ENCODE results near the gene NDUFAF2.
"Not testable (repeated sequence)": the region's sequence is repeated elsewhere in the genome, so short reads cannot be mapped to it uniquely, and the experiment has no call there.

NDUFAF2 gene

DNA sequence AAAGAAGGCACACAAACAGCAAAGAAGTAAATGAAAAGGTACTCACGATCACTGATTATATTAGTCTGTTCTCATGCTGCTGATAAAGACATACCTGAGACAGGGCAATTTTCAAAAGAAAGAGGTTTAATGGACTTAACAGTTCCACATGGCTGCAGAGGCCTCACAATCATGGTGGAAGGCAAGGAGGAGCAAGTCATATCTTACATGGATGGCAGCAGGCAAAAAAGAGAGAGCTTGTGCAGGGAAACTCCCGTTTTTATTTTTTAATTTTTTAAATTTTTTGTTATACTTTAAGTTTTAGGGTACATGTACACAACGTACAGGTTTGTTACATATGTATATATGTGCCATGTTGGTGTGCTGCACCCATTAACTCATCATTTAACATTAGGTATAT, 37.1 kb downstream of the NDUFAF2 start:
- H3K18ac ChIP-seq (ENCODE audit: low read length); H3K9me3 ChIP-seq (replicated peaks in 1 of 2; ENCODE audit: control insufficient read depth in 2 of 2, insufficient read depth in 1 of 2, low read depth in 1 of 2, low read length in 2 of 2); H3K4me1 ChIP-seq (ENCODE audit: control insufficient read depth in 2 of 2, insufficient read depth in 1 of 2, low read depth in 1 of 2, low read length in 2 of 2); DNase-seq (ENCODE audit: low spot score); H3K4ac ChIP-seq (ENCODE audit: low read length); H3K14ac ChIP-seq (ENCODE audit: low read length); H3K36me3 ChIP-seq (replicated peaks in 1 of 2; ENCODE audit: control insufficient read depth in 2 of 2, insufficient read depth in 2 of 2, low read length in 2 of 2); H3K27ac ChIP-seq (replicated peaks; ENCODE audit: low read length); H3K4me2 ChIP-seq (ENCODE audit: insufficient read depth, low read length, poor library complexity, severe bottlenecking); H2BK120ac ChIP-seq (ENCODE audit: low read depth, low read length); H3K27me3 ChIP-seq (ENCODE audit: control insufficient read depth in 3 of 3, insufficient read depth in 3 of 3, low read depth in 1 of 3, low read length in 3 of 3); H3K79me1 ChIP-seq (ENCODE audit: low read depth, low read length); H2BK5ac ChIP-seq (ENCODE audit: low read length); H2BK15ac ChIP-seq (ENCODE audit: low read length); H4K8ac ChIP-seq (ENCODE audit: low read depth, low read length); H3K4me3 ChIP-seq (ENCODE audit: low read length in 2 of 2); H3K9ac ChIP-seq (ENCODE audit: low read depth, low read length, poor library complexity); H2AFZ ChIP-seq (ENCODE audit: low read length); H2BK12ac ChIP-seq (ENCODE audit: low read length); H2AK5ac ChIP-seq (ENCODE audit: low read depth, low read length); H3K23ac ChIP-seq (ENCODE audit: low read depth, low read length, poor library complexity); H4K91ac ChIP-seq (ENCODE audit: low read depth, low read length, poor library complexity): not testable (repeated sequence)
- WGBS, 2 donors (ENCODE audit: extremely low coverage in 2 of 2, insufficient read length in 2 of 2, insufficient replicate concordance in 1 of 2) = no CpG with 5 or more reads among the region's 3 CpGs

DNA sequence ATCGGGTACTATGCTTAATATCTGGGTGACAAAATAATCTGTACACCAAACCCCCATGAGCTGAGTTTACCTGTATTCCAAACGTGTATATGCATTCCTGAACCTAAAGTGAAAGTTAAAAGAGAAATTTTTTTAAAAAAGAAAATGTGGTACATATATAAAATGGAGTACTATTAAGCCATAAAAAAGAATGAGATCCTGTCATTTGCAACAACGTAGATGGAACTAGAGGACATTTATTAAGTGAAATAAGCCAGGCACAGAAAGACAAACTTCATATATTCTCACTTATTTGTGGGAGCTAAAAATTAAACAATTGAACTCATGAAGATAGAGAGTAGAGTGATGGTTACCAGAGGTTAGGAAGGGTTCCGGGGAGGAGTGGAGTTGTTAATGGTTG, 44.8 kb downstream of the NDUFAF2 start:
- H3K9ac ChIP-seq (ENCODE audit: low read depth, low read length, poor library complexity) = no peak overlapping the region
- DNase-seq (ENCODE audit: low spot score) = no peak
- no peak overlapping the region for H2BK5ac ChIP-seq (ENCODE audit: low read length)
- H2AFZ ChIP-seq (ENCODE audit: low read length) = no peak overlapping the region
- no CpG with 5 or more reads among the region's 4 CpGs for WGBS, 2 donors (ENCODE audit: extremely low coverage in 2 of 2, insufficient read length in 2 of 2, insufficient replicate concordance in 1 of 2)
- H3K4me3 ChIP-seq (ENCODE audit: low read length in 2 of 2) = no peak overlapping the region
- H3K27ac ChIP-seq (replicated peaks; ENCODE audit: low read length) = no peak overlapping the region
- no peak overlapping the region for H3K23ac ChIP-seq (ENCODE audit: low read depth, low read length, poor library complexity)
- H2BK12ac ChIP-seq (ENCODE audit: low read length) = no peak overlapping the region
- H3K9me3 ChIP-seq (replicated peaks in 1 of 2; ENCODE audit: control insufficient read depth in 2 of 2, insufficient read depth in 1 of 2, low read depth in 1 of 2, low read length in 2 of 2) = peaks cover 15 to 22% of the 10 kb centered on the region in 2 donors
- peaks cover 6% of the 10 kb centered on the region for H3K79me1 ChIP-seq (ENCODE audit: low read depth, low read length)
- no peaks in the 10 kb centered on the region for H3K27me3 ChIP-seq (ENCODE audit: control insufficient read depth in 3 of 3, insufficient read depth in 3 of 3, low read depth in 1 of 3, low read length in 3 of 3)
- H3K4ac ChIP-seq (ENCODE audit: low read length) = no peak overlapping the region
- H3K4me1 ChIP-seq (ENCODE audit: control insufficient read depth in 2 of 2, insufficient read depth in 1 of 2, low read depth in 1 of 2, low read length in 2 of 2) = no peaks in the 10 kb centered on the region
- no peak overlapping the region for H3K14ac ChIP-seq (ENCODE audit: low read length)
- no peak overlapping the region for H2BK120ac ChIP-seq (ENCODE audit: low read depth, low read length)
- no peak overlapping the region for H4K91ac ChIP-seq (ENCODE audit: low read depth, low read length, poor library complexity)
- no peak overlapping the region for H4K8ac ChIP-seq (ENCODE audit: low read depth, low read length)
- peaks cover 0 to 3% of the 10 kb centered on the region in 2 donors for H3K36me3 ChIP-seq (replicated peaks in 1 of 2; ENCODE audit: control insufficient read depth in 2 of 2, insufficient read depth in 2 of 2, low read length in 2 of 2)
- H2BK15ac ChIP-seq (ENCODE audit: low read length) = no peak overlapping the region
- H3K4me2 ChIP-seq (ENCODE audit: insufficient read depth, low read length, poor library complexity, severe bottlenecking) = no peak overlapping the region
- H2AK5ac ChIP-seq (ENCODE audit: low read depth, low read length) = no peak overlapping the region
- no peak overlapping the region for H3K18ac ChIP-seq (ENCODE audit: low read length)

DNA sequence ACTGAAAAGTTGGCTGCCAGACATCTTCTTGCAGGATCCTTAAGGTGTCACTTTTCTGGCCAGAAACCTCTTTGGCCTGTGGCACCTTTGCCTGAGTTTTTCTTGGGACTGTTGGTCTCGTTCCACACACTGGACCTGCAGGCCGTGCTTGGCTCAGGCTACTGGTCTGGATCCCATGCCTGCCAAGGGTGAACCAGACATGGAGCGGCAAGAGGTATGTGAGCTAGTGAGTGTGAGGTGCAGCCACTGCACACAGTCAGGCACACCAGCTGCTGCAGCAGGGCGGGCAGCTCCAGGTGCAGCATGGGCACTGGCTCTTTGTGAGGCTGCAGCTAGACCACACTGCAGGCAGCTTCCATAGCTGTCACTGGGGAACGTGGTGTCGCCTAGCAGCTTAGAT, 47.9 kb downstream of the NDUFAF2 start:
- Histone ChIP-seq H3K36me3 (replicated peaks in 1 of 2; ENCODE audit: control insufficient read depth in 2 of 2, insufficient read depth in 2 of 2, low read length in 2 of 2) (peaks cover 0 to 3% of the 10 kb centered on the region in 2 donors), H3K4me3 (ENCODE audit: low read length in 2 of 2) (peak overlapping the region in 1 of 2 donors; percentile 37), H3K27me3 (ENCODE audit: control insufficient read depth in 3 of 3, insufficient read depth in 3 of 3, low read depth in 1 of 3, low read length in 3 of 3) (no peaks in the 10 kb centered on the region), H3K79me1 (ENCODE audit: low read depth, low read length) (peaks cover 8% of the 10 kb centered on the region), H3K14ac (ENCODE audit: low read length) (peak overlapping the region; percentile 82), H3K4me2 (ENCODE audit: insufficient read depth, low read length, poor library complexity, severe bottlenecking) (no peak overlapping the region), H3K18ac (ENCODE audit: low read length) (peak overlapping the region; percentile 8), H2AK5ac (ENCODE audit: low read depth, low read length) (peak overlapping the region; percentile 84), H2BK5ac (ENCODE audit: low read length) (peak overlapping the region; percentile 35), H3K9me3 (replicated peaks in 1 of 2; ENCODE audit: control insufficient read depth in 2 of 2, insufficient read depth in 1 of 2, low read depth in 1 of 2, low read length in 2 of 2) (peaks cover 15 to 26% of the 10 kb centered on the region in 2 donors), H3K27ac (replicated peaks; ENCODE audit: low read length) (no peak overlapping the region), H2BK120ac (ENCODE audit: low read depth, low read length) (no peak overlapping the region), H3K9ac (ENCODE audit: low read depth, low read length, poor library complexity) (peak overlapping the region; percentile 44), H4K91ac (ENCODE audit: low read depth, low read length, poor library complexity) (no peak overlapping the region), H2AFZ (ENCODE audit: low read length) (no peak overlapping the region), H3K4me1 (ENCODE audit: control insufficient read depth in 2 of 2, insufficient read depth in 1 of 2, low read depth in 1 of 2, low read length in 2 of 2) (no peaks in the 10 kb centered on the region), H2BK15ac (ENCODE audit: low read length) (no peak overlapping the region), H2BK12ac (ENCODE audit: low read length) (no peak overlapping the region), H3K23ac (ENCODE audit: low read depth, low read length, poor library complexity) (peak overlapping the region; percentile 93), H3K4ac (ENCODE audit: low read length) (no peak overlapping the region), H4K8ac (ENCODE audit: low read depth, low read length) (no peak overlapping the region)
- no peak for DNase-seq (ENCODE audit: low spot score)
- no CpG with 5 or more reads among the region's 6 CpGs for WGBS, 2 donors (ENCODE audit: extremely low coverage in 2 of 2, insufficient read length in 2 of 2, insufficient replicate concordance in 1 of 2)

DNA sequence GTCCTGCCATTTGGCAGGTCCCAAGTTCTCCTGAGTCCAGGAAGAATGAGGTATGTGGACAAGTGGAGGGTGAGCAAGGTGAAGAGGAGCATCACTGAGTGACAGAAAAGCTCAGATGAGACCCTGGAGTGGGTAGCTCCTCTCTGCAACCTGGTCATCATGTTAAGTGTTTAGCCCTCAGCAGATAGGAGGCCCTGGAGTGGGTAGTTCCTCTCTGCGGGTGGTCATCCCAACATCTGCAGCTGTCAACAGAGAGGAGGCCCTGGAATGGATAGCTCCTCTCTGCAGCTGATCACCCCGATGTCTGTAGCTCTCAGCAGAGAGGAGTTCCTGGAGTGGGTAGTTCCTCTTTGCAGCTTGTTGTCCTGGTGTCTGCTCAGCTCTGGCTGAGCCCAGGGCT, 48.4 kb downstream of the NDUFAF2 start:
- no CpG with 5 or more reads among the region's 2 CpGs for WGBS, 2 donors (ENCODE audit: extremely low coverage in 2 of 2, insufficient read length in 2 of 2, insufficient replicate concordance in 1 of 2)
- Histone ChIP-seq H3K4me2 (ENCODE audit: insufficient read depth, low read length, poor library complexity, severe bottlenecking) (no peak overlapping the region), H2BK120ac (ENCODE audit: low read depth, low read length) (no peak overlapping the region), H3K9ac (ENCODE audit: low read depth, low read length, poor library complexity) (no peak overlapping the region), H3K27ac (replicated peaks; ENCODE audit: low read length) (no peak overlapping the region), H3K23ac (ENCODE audit: low read depth, low read length, poor library complexity) (no peak overlapping the region), H3K4me1 (ENCODE audit: control insufficient read depth in 2 of 2, insufficient read depth in 1 of 2, low read depth in 1 of 2, low read length in 2 of 2) (no peaks in the 10 kb centered on the region), H3K79me1 (ENCODE audit: low read depth, low read length) (peaks cover 8% of the 10 kb centered on the region), H2BK15ac (ENCODE audit: low read length) (no peak overlapping the region), H2BK12ac (ENCODE audit: low read length) (no peak overlapping the region), H2AK5ac (ENCODE audit: low read depth, low read length) (no peak overlapping the region), H4K91ac (ENCODE audit: low read depth, low read length, poor library complexity) (no peak overlapping the region), H3K4me3 (ENCODE audit: low read length in 2 of 2) (no peak overlapping the region), H3K4ac (ENCODE audit: low read length) (no peak overlapping the region), H3K27me3 (ENCODE audit: control insufficient read depth in 3 of 3, insufficient read depth in 3 of 3, low read depth in 1 of 3, low read length in 3 of 3) (no peaks in the 10 kb centered on the region), H2BK5ac (ENCODE audit: low read length) (no peak overlapping the region), H4K8ac (ENCODE audit: low read depth, low read length) (no peak overlapping the region), H3K18ac (ENCODE audit: low read length) (no peak overlapping the region), H3K36me3 (replicated peaks in 1 of 2; ENCODE audit: control insufficient read depth in 2 of 2, insufficient read depth in 2 of 2, low read length in 2 of 2) (peaks cover 0 to 3% of the 10 kb centered on the region in 2 donors), H3K14ac (ENCODE audit: low read length) (no peak overlapping the region), H3K9me3 (replicated peaks in 1 of 2; ENCODE audit: control insufficient read depth in 2 of 2, insufficient read depth in 1 of 2, low read depth in 1 of 2, low read length in 2 of 2) (peaks cover 15 to 26% of the 10 kb centered on the region in 2 donors), H2AFZ (ENCODE audit: low read length) (no peak overlapping the region)
- DNase-seq (ENCODE audit: low spot score) = no peak
